Bronchial epithelial cell (primary cell): ENCODE measurements around the gene HSD17B7. TPM values are rescaled to one million over a fixed set of nuclear protein-coding genes. Genes with fewer than 3 reads are reported as not detected.
A peak's percentile ranks its signal among the peaks of the same experiment; 100 is the strongest.
"Not testable (repeated sequence)": the region's sequence is repeated elsewhere in the genome, so short reads cannot be mapped to it uniquely, and the experiment has no call there.

ENCODE experiments used
- DNase-seq: peaks from one replicate; pipeline ENCODE4 v3.0.0-alpha.2; 2010; ENCODE audit warnings: low read depth
- FAIRE-seq: peaks from 2 replicates; lab custom pipeline; 2011; peaks lifted over from hg19 to GRCh38; lab: Jason Lieb, UNC
- H3K27me3 ChIP-seq: 2 replicates; pipeline ENCODE4 v1.5.1; 2011; ENCODE audit warnings: low read length; ENCODE audit not compliant: control insufficient read depth, insufficient read depth
- H3K36me3 ChIP-seq: 2 replicates; pipeline ENCODE4 v1.5.1; 2011; ENCODE audit warnings: low read length; ENCODE audit not compliant: control insufficient read depth, insufficient read depth
- H3K4me3 ChIP-seq: 2 replicates; pipeline ENCODE4 v1.5.1; 2011; ENCODE audit warnings: mild to moderate bottlenecking, low read depth, low read length, control low read depth
- total RNA-seq: library from RNA; depleted of rRNA; stranded (reverse); fragments of >200 nt; gene quantifications from 2 replicates; pipeline ENCODE4 v1.2.1, GENCODE V29; 2014
- TF ChIP-seq, protein P1 (sequence below): IDR thresholded peaks from 2 replicates; pipeline ENCODE4 v1.5.1; 2011; ENCODE audit warnings: mild to moderate bottlenecking, moderate library complexity, low read length, control low read depth, inconsistent platforms; ENCODE audit not compliant: insufficient read depth, severe bottlenecking

The HSD17B7 gene
- total RNA-seq, 1 donor from 2014 or later = 20.5 TPM

DNA sequence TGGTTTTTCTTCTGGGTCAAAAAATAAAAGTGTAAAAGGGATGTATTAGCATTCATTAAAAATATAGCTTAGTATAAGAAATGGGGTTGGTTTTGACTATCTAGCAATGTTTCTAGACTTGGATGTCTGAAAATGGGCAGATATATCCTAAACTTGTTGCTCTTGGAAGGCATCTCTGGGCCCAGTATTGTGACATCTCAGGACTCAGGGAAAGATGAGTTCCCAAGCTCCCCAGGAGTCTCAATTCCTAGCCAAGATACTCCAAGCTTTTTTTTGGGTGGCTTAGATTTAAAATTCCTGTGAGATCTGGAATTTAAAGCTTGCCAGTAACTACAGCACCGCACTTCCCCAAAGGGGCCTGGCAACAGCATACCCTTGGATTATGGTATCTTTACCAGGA, 11.5 kb upstream of the HSD17B7 start:
- Histone ChIP-seq H3K4me3 (no peak overlapping the region), H3K36me3 (no peaks in the 10 kb centered on the region), H3K27me3 (no peaks in the 10 kb centered on the region)
- TF ChIP-seq, protein P1, sequence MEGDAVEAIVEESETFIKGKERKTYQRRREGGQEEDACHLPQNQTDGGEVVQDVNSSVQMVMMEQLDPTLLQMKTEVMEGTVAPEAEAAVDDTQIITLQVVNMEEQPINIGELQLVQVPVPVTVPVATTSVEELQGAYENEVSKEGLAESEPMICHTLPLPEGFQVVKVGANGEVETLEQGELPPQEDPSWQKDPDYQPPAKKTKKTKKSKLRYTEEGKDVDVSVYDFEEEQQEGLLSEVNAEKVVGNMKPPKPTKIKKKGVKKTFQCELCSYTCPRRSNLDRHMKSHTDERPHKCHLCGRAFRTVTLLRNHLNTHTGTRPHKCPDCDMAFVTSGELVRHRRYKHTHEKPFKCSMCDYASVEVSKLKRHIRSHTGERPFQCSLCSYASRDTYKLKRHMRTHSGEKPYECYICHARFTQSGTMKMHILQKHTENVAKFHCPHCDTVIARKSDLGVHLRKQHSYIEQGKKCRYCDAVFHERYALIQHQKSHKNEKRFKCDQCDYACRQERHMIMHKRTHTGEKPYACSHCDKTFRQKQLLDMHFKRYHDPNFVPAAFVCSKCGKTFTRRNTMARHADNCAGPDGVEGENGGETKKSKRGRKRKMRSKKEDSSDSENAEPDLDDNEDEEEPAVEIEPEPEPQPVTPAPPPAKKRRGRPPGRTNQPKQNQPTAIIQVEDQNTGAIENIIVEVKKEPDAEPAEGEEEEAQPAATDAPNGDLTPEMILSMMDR = no peak
- FAIRE-seq (no peak), DNase-seq (no peak)

- no peaks in the 10 kb centered on the region for H3K36me3 ChIP-seq
- H3K27me3 ChIP-seq = no peaks in the 10 kb centered on the region
- FAIRE-seq (no peak), DNase-seq (no peak)
- TF ChIP-seq, protein P1 = no peak
- no peak overlapping the region for H3K4me3 ChIP-seq
These were observed 7.8 kb upstream of the HSD17B7 start for GRCh38 chr1:162782671-162783070.

GRCh38 chr1:162784926-162785325, 5.6 kb upstream of the HSD17B7 start:
- not testable (repeated sequence) for FAIRE-seq, H3K27me3 ChIP-seq, H3K4me3 ChIP-seq, DNase-seq, H3K36me3 ChIP-seq

DNA sequence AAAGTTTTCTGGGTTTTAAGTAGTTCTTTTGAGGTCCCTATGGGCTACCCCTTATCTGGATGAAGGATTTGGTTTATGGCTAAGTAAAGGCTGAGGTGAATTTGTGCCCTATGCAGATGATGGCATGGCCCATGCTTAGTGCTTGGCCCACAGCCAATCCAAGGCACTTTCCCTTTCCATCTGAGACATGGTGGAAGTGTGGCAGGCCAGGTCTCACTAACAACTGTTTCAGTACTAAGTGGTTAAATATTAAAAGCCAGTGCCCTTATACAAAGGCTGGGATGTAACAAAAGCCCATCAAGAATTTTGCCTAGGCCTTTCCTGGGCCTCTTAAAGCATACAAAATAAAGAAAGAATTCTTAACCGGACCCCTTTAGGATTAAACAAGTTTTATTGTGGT, 1.7 kb upstream of the HSD17B7 start:
- H3K4me3 ChIP-seq, FAIRE-seq, H3K27me3 ChIP-seq, H3K36me3 ChIP-seq, DNase-seq: not testable (repeated sequence)

DNA sequence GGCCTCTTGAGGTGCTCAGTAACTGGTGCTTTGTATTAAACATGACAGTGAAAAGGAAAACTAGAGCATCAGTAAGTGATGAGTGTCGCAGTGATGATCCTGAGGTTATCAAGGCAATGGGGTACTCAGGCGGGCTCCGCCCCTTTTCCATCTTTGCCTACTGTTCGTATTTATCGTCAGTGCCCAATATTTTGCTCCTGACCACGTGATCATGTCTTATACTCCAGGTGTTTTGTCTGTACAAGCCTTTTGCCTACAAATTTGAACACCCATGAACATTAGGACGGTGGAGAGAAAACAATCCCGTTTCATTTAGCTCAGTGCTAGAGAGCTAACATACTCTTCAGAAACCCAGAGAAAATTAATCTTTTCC, 469 bp downstream of the HSD17B7 start:
- H3K4me3 ChIP-seq = peak overlapping the region; percentile 49
- not testable (repeated sequence) for H3K36me3 ChIP-seq, FAIRE-seq, H3K27me3 ChIP-seq
- peak; percentile 67 for DNase-seq

DNA sequence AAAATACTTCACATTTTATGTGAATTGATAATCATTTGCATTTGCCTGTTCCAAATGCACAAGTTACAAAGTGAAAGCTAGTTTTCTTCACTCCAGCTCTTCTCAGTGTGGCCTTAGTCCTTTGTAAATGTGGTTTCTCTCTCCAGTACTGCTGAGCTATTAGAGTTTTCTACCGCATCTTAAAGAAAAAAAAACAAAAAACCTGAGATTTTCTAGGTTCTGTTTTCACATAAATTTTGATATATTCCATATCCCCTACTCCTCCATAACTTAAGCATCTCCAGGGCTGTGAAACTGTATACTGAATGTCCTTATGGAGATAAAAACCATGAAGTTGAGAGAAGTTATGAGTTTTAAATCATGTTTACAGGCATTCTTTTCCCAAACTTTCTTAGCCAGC, 3.8 kb downstream of the HSD17B7 start:
- not testable (repeated sequence) for FAIRE-seq, H3K36me3 ChIP-seq, H3K4me3 ChIP-seq, DNase-seq, H3K27me3 ChIP-seq

GRCh38 chr1:162796617-162797279, 6.2 kb downstream of the HSD17B7 start:
- DNase-seq, H3K36me3 ChIP-seq, H3K4me3 ChIP-seq, H3K27me3 ChIP-seq, FAIRE-seq: not testable (repeated sequence)

- H3K27me3 ChIP-seq, FAIRE-seq, H3K36me3 ChIP-seq, H3K4me3 ChIP-seq: not testable (repeated sequence)
- TF ChIP-seq, protein P1 = peak; percentile 48
- peak; percentile 67 for DNase-seq
These were observed 9.7 kb downstream of the HSD17B7 start for GRCh38 chr1:162799995-162800830.

GRCh38 chr1:162807503-162807902, 17.0 kb downstream of the HSD17B7 start:
- H3K4me3 ChIP-seq, H3K27me3 ChIP-seq, FAIRE-seq, DNase-seq, H3K36me3 ChIP-seq: not testable (repeated sequence)

- DNase-seq, H3K36me3 ChIP-seq, FAIRE-seq, H3K4me3 ChIP-seq, H3K27me3 ChIP-seq: not testable (repeated sequence)
These were observed 21.9 kb downstream of the HSD17B7 start for GRCh38 chr1:162812357-162812756.

GRCh38 chr1:162818136-162818535, 27.6 kb downstream of the HSD17B7 start:
- FAIRE-seq, DNase-seq, H3K36me3 ChIP-seq, H3K27me3 ChIP-seq, H3K4me3 ChIP-seq: not testable (repeated sequence)
